Loucy (cell line): ENCODE measurements around the gene LAP3.

ENCODE experiments used
- H2AFZ ChIP-seq: fragments of 200-600 bp; sonication (generic); 2 replicates; pipeline ENCODE4 v1.6.0; 2016; ENCODE audit warnings: antibody characterized with exemption, mild to moderate bottlenecking, low read length, moderate library complexity
- H3F3A ChIP-seq: fragments of 200-600 bp; 2 replicates; pipeline ENCODE4 v1.6.0; 2016; ENCODE audit warnings: antibody characterized with exemption, low read depth, mild to moderate bottlenecking
- H3K27me3 ChIP-seq: fragments of 200-600 bp; sonication (generic); 2 replicates; pipeline ENCODE4 v1.6.1; 2014; ENCODE audit warnings: low read length, mild to moderate bottlenecking; ENCODE audit not compliant: insufficient read depth, poor library complexity, severe bottlenecking
- H3K36me3 ChIP-seq: fragments of 200-600 bp; sonication (generic); 2 replicates; pipeline ENCODE4 v1.6.1; 2016; ENCODE audit warnings: low read length; ENCODE audit not compliant: insufficient read depth
- H3K4me1 ChIP-seq: fragments of 200-600 bp; sonication (generic); 2 replicates; pipeline ENCODE4 v1.5.1; 2014; ENCODE audit warnings: low read length, mild to moderate bottlenecking; ENCODE audit not compliant: insufficient read depth, poor library complexity, severe bottlenecking
- H3K4me2 ChIP-seq: fragments of 200-600 bp; sonication (generic); 2 replicates; pipeline ENCODE4 v1.6.0; 2014; ENCODE audit warnings: antibody characterized with exemption, low read length, low read depth, mild to moderate bottlenecking; ENCODE audit not compliant: poor library complexity, severe bottlenecking
- H3K4me3 ChIP-seq: fragments of 200-600 bp; sonication (generic); 2 replicates; pipeline ENCODE4 v1.5.1; 2014; ENCODE audit warnings: low read length, mild to moderate bottlenecking, mixed read lengths; ENCODE audit not compliant: poor library complexity, severe bottlenecking
- H3K79me2 ChIP-seq: fragments of 200-600 bp; sonication (generic); 2 replicates; pipeline ENCODE4 v1.6.1; 2014; ENCODE audit warnings: low read length; ENCODE audit not compliant: insufficient read depth
- H3K9ac ChIP-seq: fragments of 200-600 bp; sonication (generic); 2 replicates; pipeline ENCODE4 v1.6.0; 2014; ENCODE audit warnings: mild to moderate bottlenecking, low read depth, low read length, moderate library complexity; ENCODE audit not compliant: poor library complexity, severe bottlenecking
- H3K9me2 ChIP-seq: fragments of 200-600 bp; sonication (generic); replicated peaks from 2 replicates; pipeline ENCODE4 v1.6.1; 2016; ENCODE audit warnings: low read depth, low read length, mixed read lengths
- H3K9me3 ChIP-seq: fragments of 200-600 bp; sonication (generic); 2 replicates; pipeline ENCODE4 v1.6.1; 2014; ENCODE audit warnings: mild to moderate bottlenecking, antibody characterized with exemption, low read length, low read depth; ENCODE audit not compliant: insufficient read depth
- H4K20me1 ChIP-seq: fragments of 200-600 bp; sonication (generic); 2 replicates; pipeline ENCODE4 v1.6.0; 2014; ENCODE audit warnings: antibody characterized with exemption, low read length, mild to moderate bottlenecking; ENCODE audit not compliant: insufficient read depth, poor library complexity, severe bottlenecking
- EZH2phosphoT487 ChIP-seq: fragments of 200-600 bp; IDR thresholded peaks from 2 replicates; pipeline ENCODE4 v1.6.1; 2018; ENCODE audit warnings: antibody characterized with exemption, mild to moderate bottlenecking, moderate library complexity, borderline replicate concordance
- TF ChIP-seq, protein P1 (sequence below): fragments of 200-600 bp; sonication (generic); conservative IDR thresholded peaks from 2 replicates; pipeline ENCODE4 v1.5.1; 2014; ENCODE audit warnings: mild to moderate bottlenecking, antibody characterized with exemption, low read length

Gene LAP3

DNA sequence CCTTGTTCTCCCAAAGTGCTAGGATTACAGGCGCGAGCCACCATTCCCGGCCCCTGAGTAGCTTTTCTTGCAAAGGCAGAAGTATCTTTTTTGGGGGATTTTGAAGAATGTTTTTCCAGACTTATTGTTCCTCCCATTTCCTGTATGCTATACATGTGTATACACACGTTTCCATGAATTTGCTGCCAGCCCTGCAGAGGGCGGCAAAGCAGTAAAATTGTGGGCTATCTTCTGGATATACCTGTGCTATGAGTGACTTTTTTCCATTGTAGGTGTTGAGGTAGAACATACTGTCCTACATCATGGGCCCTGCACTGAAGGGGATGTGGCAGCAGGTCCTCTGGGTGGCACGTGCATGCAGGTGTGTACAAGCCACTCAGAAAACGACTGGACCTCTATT, 20.5 kb downstream of the LAP3 start:
- Histone ChIP-seq H3K79me2 (no peaks in the 10 kb centered on the region), H3K4me2 (no peak overlapping the region), H2AFZ (no peak overlapping the region), H3K9me2 (no peaks in the 10 kb centered on the region), H3K4me3 (no peak overlapping the region), H3K4me1 (no peaks in the 10 kb centered on the region), H3K36me3 (peaks cover 63% of the 10 kb centered on the region; the same call in 1 of the 2 replicates), H4K20me1 (no peaks in the 10 kb centered on the region), H3K9me3 (no peaks in the 10 kb centered on the region), H3F3A (no peaks in the 10 kb centered on the region), H3K9ac (no peak overlapping the region), H3K27me3 (no peaks in the 10 kb centered on the region)
- TF ChIP-seq, protein P1, sequence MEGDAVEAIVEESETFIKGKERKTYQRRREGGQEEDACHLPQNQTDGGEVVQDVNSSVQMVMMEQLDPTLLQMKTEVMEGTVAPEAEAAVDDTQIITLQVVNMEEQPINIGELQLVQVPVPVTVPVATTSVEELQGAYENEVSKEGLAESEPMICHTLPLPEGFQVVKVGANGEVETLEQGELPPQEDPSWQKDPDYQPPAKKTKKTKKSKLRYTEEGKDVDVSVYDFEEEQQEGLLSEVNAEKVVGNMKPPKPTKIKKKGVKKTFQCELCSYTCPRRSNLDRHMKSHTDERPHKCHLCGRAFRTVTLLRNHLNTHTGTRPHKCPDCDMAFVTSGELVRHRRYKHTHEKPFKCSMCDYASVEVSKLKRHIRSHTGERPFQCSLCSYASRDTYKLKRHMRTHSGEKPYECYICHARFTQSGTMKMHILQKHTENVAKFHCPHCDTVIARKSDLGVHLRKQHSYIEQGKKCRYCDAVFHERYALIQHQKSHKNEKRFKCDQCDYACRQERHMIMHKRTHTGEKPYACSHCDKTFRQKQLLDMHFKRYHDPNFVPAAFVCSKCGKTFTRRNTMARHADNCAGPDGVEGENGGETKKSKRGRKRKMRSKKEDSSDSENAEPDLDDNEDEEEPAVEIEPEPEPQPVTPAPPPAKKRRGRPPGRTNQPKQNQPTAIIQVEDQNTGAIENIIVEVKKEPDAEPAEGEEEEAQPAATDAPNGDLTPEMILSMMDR: peak; percentile 66
- TF ChIP-seq EZH2phosphoT487: no peak

DNA sequence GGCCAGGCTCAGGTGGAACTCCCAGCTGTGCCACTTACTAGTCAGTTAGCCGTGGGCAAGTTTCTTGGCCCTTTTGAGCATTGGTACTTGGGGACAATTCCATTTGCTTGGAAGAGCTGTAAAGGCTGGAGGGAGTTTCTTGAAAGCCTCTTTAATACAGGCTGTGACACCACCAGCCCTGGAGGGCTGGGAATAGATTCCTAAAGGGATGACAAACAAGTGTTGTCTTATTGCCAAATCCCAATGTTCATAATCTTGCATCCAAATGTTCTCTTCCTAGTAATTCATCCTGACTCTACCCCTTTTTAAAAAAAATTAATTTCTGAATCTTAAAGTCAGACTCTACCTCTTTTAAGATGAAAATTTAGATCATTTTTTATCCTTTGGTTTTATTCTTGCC, 22.8 kb downstream of the LAP3 start:
- Histone ChIP-seq H3K79me2 (no peaks in the 10 kb centered on the region), H4K20me1 (no peaks in the 10 kb centered on the region), H3K27me3 (no peaks in the 10 kb centered on the region), H3F3A (no peaks in the 10 kb centered on the region), H2AFZ (no peak overlapping the region), H3K4me1 (no peaks in the 10 kb centered on the region), H3K36me3 (peaks cover 60% of the 10 kb centered on the region; the same call in 1 of the 2 replicates), H3K9me3 (no peaks in the 10 kb centered on the region), H3K4me3 (no peak overlapping the region), H3K9me2 (no peaks in the 10 kb centered on the region), H3K4me2 (no peak overlapping the region), H3K9ac (no peak overlapping the region)
- TF ChIP-seq EZH2phosphoT487: no peak
- TF ChIP-seq, protein P1: no peak

DNA sequence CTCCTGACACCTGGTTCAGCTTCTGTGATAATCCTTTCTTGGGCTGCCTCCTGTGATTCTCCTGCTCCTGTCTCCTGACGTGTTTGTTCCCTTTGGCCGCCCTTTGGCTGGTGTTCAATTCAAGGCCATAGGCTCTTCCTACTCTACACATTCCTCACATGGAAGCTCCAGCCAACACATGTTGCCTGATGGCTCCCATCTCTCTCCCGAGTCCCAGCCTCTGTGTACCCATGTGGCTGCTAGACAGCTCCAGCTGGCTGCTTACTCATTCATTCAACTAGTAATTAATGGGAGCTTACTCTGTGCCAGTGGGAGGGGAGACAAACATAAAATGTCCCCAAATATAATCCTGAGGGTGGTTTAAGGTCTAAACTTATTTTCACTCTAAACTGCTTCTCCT, 28.2 kb downstream of the LAP3 start:
- Histone ChIP-seq H2AFZ (no peak overlapping the region), H3K4me2 (no peak overlapping the region), H3K27me3 (no peaks in the 10 kb centered on the region), H4K20me1 (no peaks in the 10 kb centered on the region), H3K9ac (no peak overlapping the region), H3K9me3 (no peaks in the 10 kb centered on the region), H3K79me2 (no peaks in the 10 kb centered on the region), H3K4me1 (no peaks in the 10 kb centered on the region), H3K4me3 (no peak overlapping the region), H3K9me2 (no peaks in the 10 kb centered on the region), H3F3A (no peaks in the 10 kb centered on the region), H3K36me3 (peaks cover 52% of the 10 kb centered on the region; the same call in 1 of the 2 replicates)
- TF ChIP-seq EZH2phosphoT487: no peak
- TF ChIP-seq, protein P1: no peak
